Measurements from ENCODE around the gene SIRT3.
"Not testable (repeated sequence)": the region's sequence is repeated elsewhere in the genome, so short reads cannot be mapped to it uniquely, and the experiment has no call there.

Gene SIRT3

DNA sequence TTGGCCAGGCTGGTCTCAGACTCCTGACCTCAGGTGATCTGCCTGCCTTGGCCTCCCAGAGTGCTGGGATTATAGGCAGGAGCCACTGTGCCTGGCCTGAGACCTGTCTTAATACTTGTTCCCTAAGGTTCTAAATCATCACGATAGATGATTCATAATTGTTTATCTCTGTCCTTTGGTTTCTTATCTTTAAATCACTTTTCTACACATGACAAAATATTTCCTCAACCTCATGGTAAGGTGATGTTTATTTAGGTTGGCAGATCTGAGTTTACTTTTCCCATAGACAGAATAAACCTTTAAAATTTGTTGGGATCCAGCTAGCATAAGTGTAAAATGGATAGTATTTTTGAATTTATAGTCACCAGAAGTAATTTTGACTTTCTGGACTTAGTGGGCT lies 4.2 kb upstream of the SIRT3 start:
- DNase-seq, result no peak

- not testable (repeated sequence) for DNase-seq
Observed at GRCh38 chr11:238346-238745, 2.2 kb upstream of the SIRT3 start.

GRCh38 chr11:236774-237767 lies 929 bp upstream of the SIRT3 start, which contains the start of gene PSMD13:
Gene PSMD13, plus strand, starts transcription at chr11:236976. Its CDS starts 74 bp downstream, at chr11:237050.
- peak; percentile 86 for DNase-seq

DNA sequence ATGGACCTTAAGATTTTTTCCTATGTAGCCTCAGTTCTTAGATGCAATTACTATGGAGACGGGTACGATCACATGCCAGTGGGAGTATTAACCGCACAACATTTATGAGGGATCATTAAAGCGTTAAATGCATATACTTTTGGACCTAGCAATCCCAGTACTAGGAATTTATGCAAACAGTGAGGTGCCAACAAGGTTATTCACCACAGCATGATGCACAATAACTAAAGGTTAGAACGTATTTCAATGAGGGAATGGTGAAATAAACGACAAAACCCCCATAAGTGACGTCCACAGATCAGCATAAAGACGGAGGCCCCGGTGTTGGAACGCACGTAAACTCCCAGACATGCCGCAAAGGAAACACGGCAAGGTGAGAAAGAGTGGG lies 539 bp downstream of the SIRT3 start:
- no peak for DNase-seq

GRCh38 chr11:235180-235579 lies 962 bp downstream of the SIRT3 start:
- DNase-seq, result no peak

GRCh38 chr11:232783-233565 lies 3.2 kb downstream of the SIRT3 start:
- no peak for DNase-seq

DNA sequence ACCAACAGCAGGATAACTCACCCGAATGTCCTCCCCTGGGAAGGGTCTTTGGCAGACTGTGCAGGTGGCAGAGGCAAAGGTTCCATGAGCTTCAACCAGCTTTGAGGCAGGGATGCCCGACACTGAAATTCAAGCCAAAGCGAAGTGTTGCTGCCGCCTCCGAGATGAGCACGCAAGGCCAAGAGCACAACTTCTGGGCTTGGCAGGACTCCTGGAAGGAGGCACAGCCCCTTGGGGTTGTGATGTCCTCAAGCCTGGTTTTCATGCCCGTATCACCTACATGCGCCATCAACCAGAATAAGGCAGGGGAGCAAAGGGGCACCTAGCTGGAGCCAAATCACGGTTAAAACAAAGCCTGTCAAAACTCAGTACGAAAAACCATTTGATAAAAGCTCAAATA lies 5.7 kb downstream of the SIRT3 start:
- DNase-seq, result no peak

DNA sequence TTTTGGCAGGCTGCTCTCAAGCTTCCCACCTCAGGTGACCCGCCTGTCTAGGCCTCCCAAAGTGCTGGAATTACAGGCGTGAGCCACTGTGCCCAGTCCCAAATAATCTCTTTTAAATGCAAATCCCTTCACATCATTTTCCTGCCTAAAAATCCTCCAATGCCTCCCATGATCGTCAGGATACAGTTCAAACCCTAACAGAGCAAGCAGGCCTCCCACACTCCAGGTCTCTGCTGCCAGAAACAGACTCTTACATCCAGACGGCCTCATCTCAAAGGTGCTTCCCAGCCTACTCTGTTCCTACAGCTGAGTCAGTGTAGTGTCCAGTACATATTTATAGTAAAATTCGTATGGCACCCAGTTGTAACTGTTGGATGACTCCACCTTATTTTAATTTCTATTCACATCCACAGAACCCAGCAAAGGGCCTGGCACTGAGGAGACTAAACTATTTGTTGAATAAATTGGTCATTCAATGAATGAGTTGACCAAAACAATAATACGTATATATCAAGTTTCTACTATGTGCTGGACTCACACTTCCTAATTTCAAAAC lies 8.2 kb downstream of the SIRT3 start:
- no peak for DNase-seq

DNA sequence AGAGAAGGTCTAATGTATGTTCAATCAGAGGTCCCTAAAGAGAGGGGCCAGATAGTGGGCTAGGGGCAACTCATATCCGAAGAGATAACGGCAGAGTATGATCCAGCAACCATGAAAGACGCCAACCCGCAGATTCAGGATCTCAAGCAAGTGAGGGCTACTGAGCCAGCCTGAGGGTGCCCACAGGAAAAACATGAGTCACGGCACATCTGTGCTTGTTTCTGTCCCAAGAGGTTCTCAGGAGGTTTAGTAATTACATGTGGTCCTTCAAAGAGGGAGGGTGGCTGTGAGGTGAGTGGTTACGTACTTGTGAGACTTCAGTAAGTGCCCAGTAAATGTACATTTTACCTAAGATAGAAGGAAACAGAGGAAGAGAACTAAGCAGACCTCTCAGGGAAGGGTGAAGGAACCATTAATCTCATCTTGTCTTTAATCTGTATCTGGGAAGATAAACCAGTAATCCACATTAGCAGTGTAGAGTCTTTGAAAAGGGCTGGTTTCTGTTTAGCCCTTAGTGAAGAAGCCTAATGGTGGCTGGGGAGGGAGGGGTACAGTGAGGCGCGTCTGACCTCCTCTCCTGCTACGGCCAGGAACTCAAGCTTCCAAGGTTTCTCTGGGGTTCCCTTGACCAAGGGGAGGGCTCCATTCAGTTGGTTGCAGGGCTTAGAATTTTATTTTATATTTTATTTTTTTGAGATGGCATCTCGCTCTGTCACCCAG lies 10.2 kb downstream of the SIRT3 start:
- DNase-seq, result no peak

DNA sequence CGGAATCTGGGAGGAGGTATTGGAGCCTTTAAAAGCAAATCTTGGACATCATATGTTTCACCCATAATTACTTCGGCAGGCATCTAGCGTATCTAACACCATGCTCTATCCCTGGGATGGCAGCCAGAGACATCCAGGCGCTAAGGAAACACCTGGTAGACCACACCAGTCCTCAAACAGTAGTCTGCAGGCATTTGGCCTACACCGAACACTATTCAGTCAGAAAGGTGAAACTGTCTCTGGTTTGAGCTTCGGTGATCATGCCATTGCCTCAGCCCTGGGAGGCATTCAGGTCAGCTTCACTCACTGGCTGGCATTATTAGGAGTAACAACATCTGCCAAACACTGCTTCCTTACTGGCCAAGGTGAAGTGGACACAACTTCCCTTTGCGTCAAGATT lies 11.7 kb downstream of the SIRT3 start:
- DNase-seq, result no peak

DNA sequence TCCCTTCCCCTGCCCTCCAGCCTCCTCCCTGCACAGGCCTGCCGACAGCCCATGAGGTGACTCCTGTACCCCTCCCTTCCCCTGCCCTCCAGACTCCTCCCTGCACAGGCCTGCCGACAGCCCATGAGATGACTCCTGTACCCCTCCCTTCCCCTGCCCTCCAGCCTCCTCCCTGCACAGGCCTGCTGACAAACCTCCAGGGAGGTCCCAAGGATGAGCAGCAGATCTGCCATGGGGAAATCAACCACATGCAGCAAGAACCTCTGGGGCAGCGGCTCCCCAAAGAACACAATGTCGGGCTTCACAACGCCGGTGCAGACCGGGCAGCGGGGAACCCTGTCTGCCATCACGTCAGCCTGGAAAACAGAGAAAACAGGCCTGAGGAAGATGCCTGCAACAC lies 12.3 kb downstream of the SIRT3 start:
- DNase-seq, result no peak

- no peak for DNase-seq
Observed at GRCh38 chr11:223026-223789, 12.9 kb downstream of the SIRT3 start.

- DNase-seq, result no peak
Observed at GRCh38 chr11:221998-222789, 13.9 kb downstream of the SIRT3 start.

- no peak for DNase-seq
Observed at GRCh38 chr11:221539-221938, 14.6 kb downstream of the SIRT3 start.

DNA sequence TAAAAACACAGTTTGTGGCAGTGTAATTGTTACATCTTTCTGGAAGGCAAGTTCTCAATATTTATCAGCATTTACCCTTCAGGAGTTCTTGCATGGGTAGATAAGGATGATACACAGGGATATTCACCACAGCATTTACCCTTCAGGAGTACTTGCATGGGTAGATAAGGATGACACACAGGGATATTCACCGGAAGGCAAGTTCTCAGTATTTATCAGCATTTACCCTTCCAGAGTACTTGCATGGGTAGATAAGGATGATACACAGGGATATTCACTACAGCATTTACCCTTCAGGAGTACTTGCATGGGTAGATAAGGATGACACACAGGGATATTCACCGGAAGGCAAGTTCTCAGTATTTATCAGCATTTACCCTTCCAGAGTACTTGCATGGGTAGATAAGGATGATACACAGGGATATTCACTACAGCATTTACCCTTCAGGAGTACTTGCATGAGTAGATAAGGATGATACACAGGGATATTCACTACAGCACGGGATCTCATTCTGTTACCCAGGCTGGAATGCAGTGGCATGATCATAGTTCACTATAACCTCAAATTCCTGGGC lies 15.4 kb downstream of the SIRT3 start:
- not testable (repeated sequence) for DNase-seq

DNA sequence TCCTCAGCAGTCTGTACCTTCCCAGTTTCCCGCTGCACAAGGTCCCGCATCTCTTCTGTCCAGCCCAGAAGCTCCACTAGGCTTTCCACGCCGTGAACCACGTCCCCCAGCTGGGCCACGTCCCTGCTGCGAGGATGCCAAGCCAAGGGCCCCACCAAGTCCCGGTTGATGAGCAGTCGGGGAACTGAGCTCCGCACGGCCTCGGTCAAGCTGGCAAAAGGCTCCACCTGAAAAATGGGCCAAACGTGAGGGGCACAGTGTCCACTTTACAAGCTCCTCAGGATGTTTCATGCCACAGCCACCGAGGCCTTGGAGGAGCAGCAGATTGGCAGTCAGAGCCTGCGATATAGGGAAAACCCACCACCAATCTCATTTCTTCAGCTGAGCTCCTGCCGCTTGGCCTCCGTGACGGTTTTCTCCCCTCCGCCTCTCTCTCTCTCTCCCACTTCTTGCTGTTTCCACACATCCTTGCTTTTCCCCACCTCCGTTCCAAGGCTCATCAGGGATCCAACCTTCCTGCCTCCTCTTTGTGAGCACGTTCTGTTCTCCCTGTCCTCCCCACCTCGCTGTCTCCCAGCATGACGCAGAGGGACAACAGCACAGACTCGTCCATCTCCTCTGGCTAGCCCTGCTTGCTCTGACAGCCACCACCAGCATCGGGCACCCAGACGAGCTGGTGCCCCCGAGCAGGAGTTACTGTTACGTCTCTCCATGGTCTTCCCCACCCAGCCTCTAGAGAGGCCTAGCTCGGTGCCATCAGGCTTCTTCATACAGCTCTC lies 17.1 kb downstream of the SIRT3 start:
- DNase-seq, result no peak

DNA sequence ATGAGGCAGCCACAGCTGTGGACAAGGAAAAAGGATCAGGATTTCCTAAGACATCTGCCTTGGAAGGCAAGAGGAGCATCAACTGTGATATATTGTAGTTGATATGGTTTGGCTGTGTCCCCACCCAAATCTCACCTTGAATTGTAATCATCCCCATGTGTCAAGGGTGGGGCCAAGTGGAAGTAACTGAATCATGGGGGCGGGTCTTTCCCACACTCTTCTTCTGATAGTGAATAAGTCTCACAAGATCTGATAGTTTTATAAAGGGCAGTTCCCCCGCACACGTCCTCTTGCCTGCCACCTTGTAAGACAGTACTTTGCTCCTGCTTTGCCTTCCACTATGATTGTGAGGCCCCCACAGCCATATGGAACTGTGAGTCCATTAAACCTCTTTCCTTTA lies 18.4 kb downstream of the SIRT3 start:
- DNase-seq, result no peak

DNA sequence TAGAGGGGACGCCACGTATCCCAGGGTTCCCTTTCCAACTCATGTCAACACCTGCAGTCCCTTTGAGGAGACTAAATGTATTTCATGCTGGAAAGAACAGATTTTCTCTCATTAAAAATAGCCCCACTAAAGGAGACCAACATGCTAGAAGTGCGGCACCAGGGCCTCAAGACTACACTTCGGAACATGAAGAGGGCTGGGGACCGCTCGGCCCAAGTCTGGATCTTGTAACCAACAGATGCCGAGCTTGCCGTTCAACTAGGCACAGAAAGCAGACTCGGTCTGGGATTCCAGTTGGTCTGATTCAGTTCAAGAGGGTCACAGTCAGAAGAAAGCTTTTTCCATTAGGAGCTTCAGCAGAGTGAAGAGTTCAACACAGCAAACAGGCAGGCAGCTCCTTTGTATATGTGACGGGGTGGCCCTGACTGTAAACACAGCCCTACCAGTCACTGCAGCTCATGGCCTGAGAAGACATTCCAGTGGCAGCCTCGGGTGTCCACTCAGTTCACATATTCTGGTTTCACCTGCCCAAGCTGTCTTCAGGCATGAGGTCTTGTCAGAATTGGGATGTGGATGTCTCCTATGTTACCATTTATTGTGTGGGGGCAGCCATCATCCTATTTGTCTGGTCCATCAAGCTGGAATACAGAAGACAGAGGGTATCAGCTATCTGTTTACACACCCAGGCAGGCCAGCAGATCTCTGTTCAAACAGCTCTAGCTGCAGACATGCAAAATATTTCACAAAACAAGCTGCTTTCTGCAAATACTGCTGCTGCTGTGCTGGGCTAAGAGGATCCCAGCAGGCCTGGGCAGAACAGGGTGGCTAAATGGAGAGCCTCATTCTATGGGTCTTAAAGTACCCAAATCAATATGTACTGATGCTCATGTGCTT lies 19.8 kb downstream of the SIRT3 start:
- no peak for DNase-seq
